ENCODE measurements around the gene CALML6. TPM values are rescaled to one million over a fixed set of nuclear protein-coding genes. Genes with fewer than 3 reads are reported as not detected.

Gene CALML6
- total and polyA plus RNA-seq, 10 of the 15 experiments (the other 5 are each of a cell fraction or from before 2014, with no cell fraction given): 0.07 to 1.3 (median 0.21) TPM; not detected in 5

DNA sequence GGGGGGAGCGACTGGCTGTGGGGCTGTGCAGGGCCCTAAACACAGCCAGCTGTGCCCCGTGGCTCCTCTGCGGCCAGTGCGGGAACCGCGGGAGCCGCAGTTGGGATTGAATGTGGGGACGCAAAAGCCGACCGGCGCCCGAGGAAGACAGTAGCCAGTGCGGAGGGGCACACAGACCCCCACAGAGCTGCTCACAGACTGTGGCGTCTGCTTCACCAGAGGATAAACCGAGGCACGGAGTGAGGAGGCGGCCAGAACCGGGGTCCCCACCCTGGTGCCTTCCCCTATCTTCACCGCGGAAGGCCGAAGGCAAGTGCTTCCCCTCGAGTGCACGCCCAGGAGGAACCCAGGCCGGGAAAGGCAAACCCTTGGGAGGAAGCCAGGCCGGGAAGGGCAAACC, 12.7 kb downstream of the CALML6 start:
- BruUV-seq (replicated peaks): no TSS peak
- Histone ChIP-seq H3K9ac (ENCODE audit: control insufficient read depth, insufficient read depth, low read length) (no peak overlapping the region), H3K4me3 (no peak overlapping the region), H3K4me2 (ENCODE audit: control insufficient read depth, insufficient read depth) (no peak overlapping the region), H3K27me3 (replicated peaks in 1 of 2; ENCODE audit: control insufficient read depth in 2 of 2, insufficient read depth in 2 of 2, low read length in 1 of 2) (no peaks in the 10 kb centered on the region), H2AFZ (ENCODE audit: control insufficient read depth, low read depth, low read length) (no peak overlapping the region), H3K9me3 (replicated peaks; ENCODE audit: control insufficient read depth, insufficient read depth, low read length) (no peaks in the 10 kb centered on the region; the same call in 2 of the 3 replicates), H4K20me1 (ENCODE audit: control insufficient read depth, insufficient read depth) (no peaks in the 10 kb centered on the region), H3K27ac (ENCODE audit: control insufficient read depth, insufficient read depth) (no peak overlapping the region), H3K79me2 (ENCODE audit: control insufficient read depth, insufficient read depth, low read length) (no peaks in the 10 kb centered on the region), H3K4me1 (ENCODE audit: control insufficient read depth, insufficient read depth, low read length) (no peaks in the 10 kb centered on the region), H3K36me3 (ENCODE audit: control insufficient read depth in 2 of 2, insufficient read depth in 2 of 2, low read length in 1 of 2) (no peaks in the 10 kb centered on the region)
- RAD21 ChIA-PET (ENCODE audit: unreplicated experiment): no interaction called here
- POLR2A ChIA-PET: no interaction called here
- no peak for ATAC-seq
- CTCF ChIA-PET: no interaction called here
- in situ Hi-C loops (cut with MboI): no loop called here
- intact Hi-C loops (cut with micrococcal nuclease; ENCODE audit: unreplicated experiment): no loop called here
- TF ChIP-seq DPF2 (IDR thresholded peaks at IDR 0.05) (no peak), SREBF2 (IDR thresholded peaks at IDR 0.05; ENCODE audit: low read length) (no peak), RELA (IDR thresholded peaks at IDR 0.05; ENCODE audit: borderline replicate concordance, partially characterized antibody) (no peak), IKZF2 (IDR thresholded peaks at IDR 0.05) (no peak), SMC3 (IDR thresholded peaks at IDR 0.05; ENCODE audit: borderline replicate concordance, low read length) (no peak), CHD1 (IDR thresholded peaks at IDR 0.05; ENCODE audit: low read depth, low read length) (no peak)
- TF ChIP-seq, protein P1, sequence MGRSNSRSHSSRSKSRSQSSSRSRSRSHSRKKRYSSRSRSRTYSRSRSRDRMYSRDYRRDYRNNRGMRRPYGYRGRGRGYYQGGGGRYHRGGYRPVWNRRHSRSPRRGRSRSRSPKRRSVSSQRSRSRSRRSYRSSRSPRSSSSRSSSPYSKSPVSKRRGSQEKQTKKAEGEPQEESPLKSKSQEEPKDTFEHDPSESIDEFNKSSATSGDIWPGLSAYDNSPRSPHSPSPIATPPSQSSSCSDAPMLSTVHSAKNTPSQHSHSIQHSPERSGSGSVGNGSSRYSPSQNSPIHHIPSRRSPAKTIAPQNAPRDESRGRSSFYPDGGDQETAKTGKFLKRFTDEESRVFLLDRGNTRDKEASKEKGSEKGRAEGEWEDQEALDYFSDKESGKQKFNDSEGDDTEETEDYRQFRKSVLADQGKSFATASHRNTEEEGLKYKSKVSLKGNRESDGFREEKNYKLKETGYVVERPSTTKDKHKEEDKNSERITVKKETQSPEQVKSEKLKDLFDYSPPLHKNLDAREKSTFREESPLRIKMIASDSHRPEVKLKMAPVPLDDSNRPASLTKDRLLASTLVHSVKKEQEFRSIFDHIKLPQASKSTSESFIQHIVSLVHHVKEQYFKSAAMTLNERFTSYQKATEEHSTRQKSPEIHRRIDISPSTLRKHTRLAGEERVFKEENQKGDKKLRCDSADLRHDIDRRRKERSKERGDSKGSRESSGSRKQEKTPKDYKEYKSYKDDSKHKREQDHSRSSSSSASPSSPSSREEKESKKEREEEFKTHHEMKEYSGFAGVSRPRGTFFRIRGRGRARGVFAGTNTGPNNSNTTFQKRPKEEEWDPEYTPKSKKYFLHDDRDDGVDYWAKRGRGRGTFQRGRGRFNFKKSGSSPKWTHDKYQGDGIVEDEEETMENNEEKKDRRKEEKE (IDR thresholded peaks at IDR 0.05): no peak
- 59% methylated on average over 24 of the region's 25 CpGs for WGBS (ENCODE audit: insufficient coverage, insufficient replicate concordance, low lambda C conversion rate, missing lambda C conversion rate)
- no peak for FAIRE-seq
- DNase-seq (ENCODE audit: low read depth, low spot score): no peak
- SMC1A ChIA-PET (ENCODE audit: uncharacterized antibody, unreplicated experiment): no interaction called here

All from GM12878 (cell line).